Esophagus squamous epithelium (tissue), 4 donors: ENCODE results near the gene NCK1.

Source experiments
- CTCF ChIP-seq, 6 experiments: fragments of 450-650 bp in 4 of 6; fragments of 200-600 bp in 2 of 6; sonication (generic) in 2 of 6; IDR thresholded peaks; one replicate each; pipeline ENCODE4 v1.5.1; 2016 to 2019; ENCODE audit warnings: antibody characterized with exemption in 6 of 6, mild to moderate bottlenecking in 4 of 6, moderate library complexity in 4 of 6
- POLR2A ChIP-seq, 4 donors: fragments of 450-650 bp; IDR thresholded peaks; one replicate each; pipeline ENCODE4 v1.6.1; 2017; ENCODE audit warnings: antibody characterized with exemption in 4 of 4, mild to moderate bottlenecking in 4 of 4, moderate library complexity in 3 of 4

- no peak for TF ChIP-seq CTCF (IDR thresholded peaks at IDR 0.05)
- TF ChIP-seq POLR2A (IDR thresholded peaks at IDR 0.05): no peak
Measured at GRCh38 chr3:136946978-136947377, 85.0 kb downstream of the NCK1 start.
